Astrocyte (in vitro differentiated cells and primary cell): ENCODE measurements around the gene ASMTL. TPM values are rescaled to one million over a fixed set of nuclear protein-coding genes. Genes with fewer than 3 reads are reported as not detected.

ENCODE experiments used
- DNase-seq: peaks from one replicate; pipeline ENCODE4 v3.0.0-alpha.2; 2010; ENCODE audit warnings: low read depth
- FAIRE-seq: peaks from 2 replicates; lab custom pipeline; 2011; peaks lifted over from hg19 to GRCh38; lab: Jason Lieb, UNC
- H2AFZ ChIP-seq: 2 replicates; pipeline ENCODE4 v1.6.0; 2012; ENCODE audit warnings: low read depth, low read length, inconsistent platforms
- H3K27ac ChIP-seq: 2 replicates; pipeline ENCODE4 v1.5.1; 2011; ENCODE audit warnings: low read depth, low read length, inconsistent platforms
- H3K27me3 ChIP-seq: 2 replicates; pipeline ENCODE4 v1.6.0; 2011; ENCODE audit warnings: low read length, inconsistent platforms; ENCODE audit not compliant: insufficient read depth
- H3K36me3 ChIP-seq: 2 replicates; pipeline ENCODE4 v1.5.1; 2011; ENCODE audit warnings: low read length, inconsistent platforms; ENCODE audit not compliant: insufficient read depth
- H3K4me1 ChIP-seq: 2 replicates; pipeline ENCODE4 v1.5.1; 2011; ENCODE audit warnings: low read length, inconsistent platforms; ENCODE audit not compliant: insufficient read depth
- H3K4me2 ChIP-seq: 2 replicates; pipeline ENCODE4 v1.6.0; 2012; ENCODE audit warnings: low read length, inconsistent platforms
- H3K4me3 ChIP-seq: 2 replicates; pipeline ENCODE4 v1.5.1; 2011; ENCODE audit warnings: low read depth, mild to moderate bottlenecking, low read length, inconsistent platforms; ENCODE audit not compliant: insufficient read depth
- H3K79me2 ChIP-seq: 2 replicates; pipeline ENCODE4 v1.6.0; 2012; ENCODE audit warnings: mild to moderate bottlenecking, low read length, inconsistent platforms; ENCODE audit not compliant: insufficient read depth
- H3K9ac ChIP-seq: 2 replicates; pipeline ENCODE4 v1.6.0; 2012; ENCODE audit warnings: mild to moderate bottlenecking, low read length, inconsistent platforms
- H3K9me3 ChIP-seq: 2 replicates; pipeline ENCODE4 v1.5.1; 2012; ENCODE audit warnings: low read depth, mild to moderate bottlenecking, low read length, inconsistent platforms; ENCODE audit not compliant: insufficient read depth
- H4K20me1 ChIP-seq: 2 replicates; pipeline ENCODE4 v1.6.0; 2012; ENCODE audit warnings: low read length, inconsistent platforms; ENCODE audit not compliant: insufficient read depth
- H3K27ac Mint-ChIP-seq: one replicate; pipeline ENCODE4 v1.8.0; 2021; ENCODE audit warnings: mild to moderate bottlenecking, mixed read lengths; ENCODE audit not compliant: unreplicated experiment
- H3K27me3 Mint-ChIP-seq: one replicate; pipeline ENCODE4 v1.8.0; 2021; ENCODE audit warnings: low read depth, mixed read lengths; ENCODE audit not compliant: unreplicated experiment
- H3K36me3 Mint-ChIP-seq: one replicate; pipeline ENCODE4 v1.8.0; 2021; ENCODE audit warnings: low read depth, mixed read lengths; ENCODE audit not compliant: unreplicated experiment
- H3K4me1 Mint-ChIP-seq: one replicate; pipeline ENCODE4 v1.8.0; 2021; ENCODE audit warnings: low read depth, mixed read lengths; ENCODE audit not compliant: unreplicated experiment
- H3K4me3 Mint-ChIP-seq: one replicate; pipeline ENCODE4 v1.8.0; 2021; ENCODE audit warnings: mild to moderate bottlenecking, moderate library complexity, mixed read lengths; ENCODE audit not compliant: unreplicated experiment
- H3K9me3 Mint-ChIP-seq: one replicate; pipeline ENCODE4 v1.8.0; 2021; ENCODE audit warnings: mild to moderate bottlenecking, mixed read lengths; ENCODE audit not compliant: unreplicated experiment
- CTCF ChIP-seq: IDR thresholded peaks from 2 replicates; pipeline ENCODE4 v1.5.1; 2011; ENCODE audit warnings: low read depth, mild to moderate bottlenecking, inconsistent platforms, low read length, moderate library complexity; ENCODE audit not compliant: insufficient read depth
- EZH2 ChIP-seq: IDR thresholded peaks from 2 replicates; pipeline ENCODE4 v1.6.1; 2012; ENCODE audit warnings: mild to moderate bottlenecking, low read length, inconsistent platforms; ENCODE audit not compliant: insufficient read depth
- total RNA-seq: library from RNA; stranded (reverse); gene quantifications from 2 replicates; pipeline ENCODE4 v1.2.1, GENCODE V29; 2021

Gene ASMTL
- total RNA-seq, 1 donor from 2014 or later: 22.1 TPM

GRCh38 chrX:1419545-1420355 lies 33.0 kb downstream of the ASMTL start:
- no peaks in the 10 kb centered on the region for H3K4me1 ChIP-seq
- no peak overlapping the region for H3K9ac ChIP-seq
- H3K27me3 ChIP-seq: no peaks in the 10 kb centered on the region
- Mint-ChIP-seq H3K4me3 (no peak overlapping the region), H3K36me3 (peaks cover 18% of the 10 kb centered on the region), H3K9me3 (peaks cover 16% of the 10 kb centered on the region), H3K4me1 (no peaks in the 10 kb centered on the region), H3K27me3 (no peaks in the 10 kb centered on the region), H3K27ac (no peak overlapping the region)
- no peak overlapping the region for H3K4me2 ChIP-seq
- no peak overlapping the region for H3K27ac ChIP-seq
- peaks cover 18% of the 10 kb centered on the region for H3K9me3 ChIP-seq
- no peaks in the 10 kb centered on the region for H3K79me2 ChIP-seq
- no peak for FAIRE-seq
- DNase-seq: no peak
- H2AFZ ChIP-seq: no peak overlapping the region
- peaks cover 32% of the 10 kb centered on the region for H4K20me1 ChIP-seq
- TF ChIP-seq CTCF (no peak), EZH2 (no peak)
- peaks cover 17% of the 10 kb centered on the region for H3K36me3 ChIP-seq
- no peak overlapping the region for H3K4me3 ChIP-seq

GRCh38 chrX:1418901-1419544 lies 33.7 kb downstream of the ASMTL start:
- Mint-ChIP-seq H3K4me1 (no peaks in the 10 kb centered on the region), H3K9me3 (peaks cover 16% of the 10 kb centered on the region), H3K36me3 (peaks cover 20% of the 10 kb centered on the region), H3K27ac (no peak overlapping the region), H3K4me3 (no peak overlapping the region), H3K27me3 (no peaks in the 10 kb centered on the region)
- Histone ChIP-seq H3K4me1 (no peaks in the 10 kb centered on the region), H3K9me3 (peaks cover 15% of the 10 kb centered on the region), H3K4me3 (no peak overlapping the region), H3K27ac (no peak overlapping the region), H2AFZ (no peak overlapping the region), H3K4me2 (no peak overlapping the region), H3K9ac (no peak overlapping the region), H4K20me1 (peaks cover 28% of the 10 kb centered on the region), H3K79me2 (no peaks in the 10 kb centered on the region), H3K36me3 (peaks cover 17% of the 10 kb centered on the region), H3K27me3 (no peaks in the 10 kb centered on the region)
- FAIRE-seq (no peak), DNase-seq (no peak)
- TF ChIP-seq CTCF (no peak), EZH2 (no peak)
